Measurements from ENCODE around the gene OPN5. TPM values are rescaled to one million over a fixed set of nuclear protein-coding genes. Genes with fewer than 3 reads are reported as not detected.

The OPN5 gene
- 0.33 TPM for total RNA-seq

GRCh38 chr6:47781732-47782131 is at the start of gene OPN5:
OPN5 (plus strand) TSS chr6:47782032; CDS start chr6:47782067, 35 bp downstream.

Other genes starting within 250 kb of the OPN5 start
- gene ADGRF4, start 83.5 kb upstream of the OPN5 start, total RNA-seq, result 0.33 TPM

Measured in camera-type eye (tissue), 1 donor.